ENCODE results near the gene P2RX1. TPM values are rescaled to one million over a fixed set of nuclear protein-coding genes. Genes with fewer than 3 reads are reported as not detected.
A peak's percentile ranks its signal among the peaks of the same experiment; 100 is the strongest.

Gene P2RX1
- total RNA-seq, 1 donor from 2014 or later, result 0.47 TPM

- H3K9me3 Mint-ChIP-seq, result no peaks in the 10 kb centered on the region
- H3K36me3 Mint-ChIP-seq (ENCODE audit: low read depth), result no peaks in the 10 kb centered on the region
- DNase-seq, result no peak
- H3K27me3 Mint-ChIP-seq, result peaks cover 5% of the 10 kb centered on the region
- peaks cover 9% of the 10 kb centered on the region for H3K4me1 Mint-ChIP-seq
- no peak overlapping the region for H3K4me3 Mint-ChIP-seq
- no peak overlapping the region for H3K27ac Mint-ChIP-seq
- intact Hi-C loops (cut with micrococcal nuclease), result no loop called here
Measured at GRCh38 chr17:3897731-3898130, 18.5 kb downstream of the P2RX1 start.

DNA sequence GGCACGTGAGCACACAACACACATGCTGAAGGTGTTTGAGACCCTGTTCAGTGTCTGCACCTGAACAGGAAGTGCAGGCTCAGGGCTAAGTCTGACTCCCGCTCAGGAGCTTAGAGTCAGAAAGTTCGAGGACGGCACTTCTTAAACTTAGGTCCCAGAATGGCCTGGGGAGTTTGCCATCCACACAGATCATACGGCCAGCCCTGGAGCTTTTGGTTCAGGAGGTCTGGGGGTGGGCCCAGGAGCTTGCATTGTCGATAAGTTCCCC is 19.4 kb downstream of the P2RX1 start:
- Mint-ChIP-seq H3K27me3 (peaks cover 7% of the 10 kb centered on the region), H3K9me3 (no peaks in the 10 kb centered on the region), H3K4me3 (no peak overlapping the region), H3K4me1 (peaks cover 12% of the 10 kb centered on the region), H3K27ac (no peak overlapping the region), H3K36me3 (ENCODE audit: low read depth) (peaks cover 3% of the 10 kb centered on the region)
- no peak for DNase-seq
- intact Hi-C loops (cut with micrococcal nuclease), result no loop called here

DNA sequence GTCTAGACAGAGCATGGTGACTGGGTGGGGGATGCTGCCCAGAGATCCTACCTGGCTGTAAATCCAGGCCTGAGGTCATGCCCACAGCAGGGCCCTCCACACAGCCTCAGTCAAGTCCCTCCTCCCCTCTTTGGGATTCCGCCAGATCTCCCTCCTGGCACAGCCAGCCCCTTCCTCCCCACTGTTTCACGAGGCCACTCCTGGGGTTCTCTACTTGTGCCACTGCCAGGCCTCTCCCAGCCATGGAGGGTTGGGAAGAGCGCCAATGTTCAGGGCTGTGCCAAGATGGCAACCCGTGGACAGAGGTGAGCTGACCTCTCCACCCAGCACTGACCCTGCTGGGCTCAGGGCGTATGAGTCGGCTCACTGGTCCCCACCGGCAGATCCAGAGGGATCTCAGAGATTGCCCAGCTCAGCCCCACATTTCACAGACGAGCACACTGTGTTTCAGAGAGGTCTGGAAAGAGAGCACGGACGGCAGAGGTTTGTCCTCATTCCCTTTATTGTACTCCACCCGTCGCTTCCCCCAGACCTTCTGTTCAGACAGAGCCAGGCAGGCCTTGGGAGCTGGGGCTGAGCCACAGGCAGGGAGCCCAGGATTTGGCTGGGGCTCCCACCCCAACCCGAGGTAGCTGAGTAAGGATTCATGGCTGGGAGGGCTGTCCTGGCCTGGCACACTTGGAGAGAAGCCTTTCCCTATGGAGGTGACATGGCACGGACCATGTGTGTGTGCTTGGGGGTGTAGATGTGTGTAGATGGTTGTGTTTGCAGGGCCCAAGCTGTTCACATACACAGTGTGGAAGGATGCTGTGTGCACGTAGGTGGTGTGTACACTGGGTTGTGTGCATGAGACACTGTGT is 19.9 kb downstream of the P2RX1 start:
- intact Hi-C loops (cut with micrococcal nuclease), result no loop called here
- no peak for DNase-seq

DNA sequence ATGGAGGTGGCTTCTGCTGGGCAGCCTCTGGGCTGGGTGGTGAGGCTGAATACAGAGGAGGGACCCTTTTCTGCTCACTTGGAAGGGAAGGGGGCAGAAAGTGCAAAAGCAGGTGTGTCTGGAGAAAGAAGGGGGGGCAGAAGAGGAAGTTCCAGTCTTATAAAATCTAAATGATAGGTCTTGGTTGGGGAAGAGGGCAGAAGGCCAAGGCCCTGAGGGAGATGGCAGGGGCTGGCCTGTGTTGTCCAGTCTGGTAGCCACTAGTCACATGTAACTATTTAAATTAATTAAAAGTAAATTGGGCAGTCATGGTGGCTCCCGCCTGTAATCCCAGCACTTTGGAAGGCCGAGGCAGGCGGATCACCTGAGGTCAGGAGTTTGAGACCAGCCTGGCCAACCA is 20.9 kb downstream of the P2RX1 start:
- H3K4me1 Mint-ChIP-seq, result peaks cover 22% of the 10 kb centered on the region

More for the DNA sequence above, 19.9 kb downstream of the P2RX1 start:
- peaks cover 17% of the 10 kb centered on the region for H3K4me1 Mint-ChIP-seq
- H3K27me3 Mint-ChIP-seq, result peaks cover 10% of the 10 kb centered on the region
- H3K36me3 Mint-ChIP-seq (ENCODE audit: low read depth), result peaks cover 3% of the 10 kb centered on the region
- no peaks in the 10 kb centered on the region for H3K9me3 Mint-ChIP-seq
- no peak overlapping the region for H3K27ac Mint-ChIP-seq
- no peak overlapping the region for H3K4me3 Mint-ChIP-seq

DNA sequence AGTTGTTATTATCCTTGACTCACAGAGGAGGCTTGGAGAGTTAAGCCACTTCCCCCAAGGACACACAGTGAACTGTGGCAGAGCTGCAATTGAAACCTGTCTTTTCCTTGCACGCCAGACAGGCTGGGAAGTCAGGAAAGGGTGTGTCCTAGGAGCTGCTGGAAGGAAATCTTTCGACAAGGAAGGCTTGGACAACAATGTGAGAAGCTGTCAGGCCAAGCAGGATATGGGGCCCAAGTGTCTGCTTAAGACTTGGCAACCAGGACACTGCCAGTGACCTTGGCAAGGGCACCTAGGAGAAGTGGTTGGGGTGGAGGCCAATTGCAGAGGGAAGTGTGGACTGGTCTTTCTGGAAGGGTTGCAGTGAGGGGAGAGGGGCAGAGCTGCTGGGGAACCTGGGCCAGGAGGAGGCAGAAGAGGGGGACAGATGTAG is 21.3 kb downstream of the P2RX1 start:
- Mint-ChIP-seq H3K4me1 (peaks cover 24% of the 10 kb centered on the region), H3K9me3 (no peaks in the 10 kb centered on the region), H3K27me3 (peaks cover 10% of the 10 kb centered on the region), H3K27ac (no peak overlapping the region), H3K36me3 (ENCODE audit: low read depth) (peaks cover 3% of the 10 kb centered on the region), H3K4me3 (no peak overlapping the region)
- DNase-seq, result no peak
- intact Hi-C loops (cut with micrococcal nuclease), result no loop called here

More for the DNA sequence above, 20.9 kb downstream of the P2RX1 start:
- peaks cover 10% of the 10 kb centered on the region for H3K27me3 Mint-ChIP-seq
- H3K36me3 Mint-ChIP-seq (ENCODE audit: low read depth), result peaks cover 3% of the 10 kb centered on the region
- no peaks in the 10 kb centered on the region for H3K9me3 Mint-ChIP-seq
- intact Hi-C loops (cut with micrococcal nuclease), result no loop called here
- DNase-seq, result no peak
- H3K4me3 Mint-ChIP-seq, result no peak overlapping the region
- no peak overlapping the region for H3K27ac Mint-ChIP-seq

DNA sequence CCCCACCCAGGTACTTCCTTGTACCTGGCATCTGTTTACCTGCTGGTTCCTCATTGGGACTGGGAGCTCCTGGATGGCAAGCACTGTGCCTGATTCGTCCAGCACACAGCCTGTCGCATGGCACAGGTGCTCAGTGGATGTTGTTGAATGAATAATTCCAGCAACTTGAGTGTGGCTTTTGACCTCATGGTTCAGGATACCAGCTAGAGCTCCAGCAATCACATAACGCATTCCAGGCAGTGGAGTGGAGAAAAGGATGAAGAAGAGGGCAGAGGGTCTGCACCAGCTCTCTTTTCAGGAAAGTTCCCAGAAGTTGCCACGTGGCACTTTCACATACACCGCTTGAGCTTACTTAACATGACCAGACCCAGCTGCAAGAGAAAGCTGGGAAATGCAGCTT is 22.1 kb downstream of the P2RX1 start:
- peaks cover 10% of the 10 kb centered on the region for H3K27me3 Mint-ChIP-seq
- peaks cover 24% of the 10 kb centered on the region for H3K4me1 Mint-ChIP-seq
- no peaks in the 10 kb centered on the region for H3K9me3 Mint-ChIP-seq
- H3K4me3 Mint-ChIP-seq, result peak overlapping the region; percentile 86
- peak overlapping the region; percentile 84 for H3K27ac Mint-ChIP-seq
- intact Hi-C loops (cut with micrococcal nuclease), result no loop called here
- H3K36me3 Mint-ChIP-seq (ENCODE audit: low read depth), result peaks cover 3% of the 10 kb centered on the region
- DNase-seq, result no peak

DNA sequence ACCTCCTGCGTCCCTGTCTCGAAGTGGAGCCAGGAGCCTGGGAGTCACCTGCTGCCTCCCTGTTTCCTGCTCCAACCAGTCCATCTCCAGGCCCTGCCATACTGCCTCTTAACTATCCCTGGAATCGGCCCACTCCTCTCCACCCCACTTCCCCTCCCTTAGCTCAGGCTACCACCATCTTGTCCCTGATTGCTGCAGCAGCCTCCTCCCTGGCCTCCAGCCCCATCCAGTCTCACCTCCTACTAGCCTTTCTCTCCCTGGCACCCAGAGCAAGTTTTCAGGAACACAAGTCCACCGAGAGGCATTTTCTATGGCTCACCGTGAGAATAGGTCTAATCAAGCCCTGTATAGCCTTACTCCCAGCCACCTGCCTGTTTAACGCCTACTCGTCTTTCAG is 22.5 kb downstream of the P2RX1 start:
- intact Hi-C loops (cut with micrococcal nuclease), result loop anchor here (1.0 to 2.0 kb wide), 3 partner anchors 17 to 250 kb away; partner anchors contain the start of genes ATP2A3, CYB5D2 and ZZEF1
- H3K9me3 Mint-ChIP-seq, result no peaks in the 10 kb centered on the region
- peaks cover 10% of the 10 kb centered on the region for H3K27me3 Mint-ChIP-seq
- DNase-seq, result no peak
- peaks cover 3% of the 10 kb centered on the region for H3K36me3 Mint-ChIP-seq (ENCODE audit: low read depth)
- peak overlapping the region; percentile 86 for H3K4me3 Mint-ChIP-seq
- peaks cover 24% of the 10 kb centered on the region for H3K4me1 Mint-ChIP-seq
- peak overlapping the region; percentile 84 for H3K27ac Mint-ChIP-seq

DNA sequence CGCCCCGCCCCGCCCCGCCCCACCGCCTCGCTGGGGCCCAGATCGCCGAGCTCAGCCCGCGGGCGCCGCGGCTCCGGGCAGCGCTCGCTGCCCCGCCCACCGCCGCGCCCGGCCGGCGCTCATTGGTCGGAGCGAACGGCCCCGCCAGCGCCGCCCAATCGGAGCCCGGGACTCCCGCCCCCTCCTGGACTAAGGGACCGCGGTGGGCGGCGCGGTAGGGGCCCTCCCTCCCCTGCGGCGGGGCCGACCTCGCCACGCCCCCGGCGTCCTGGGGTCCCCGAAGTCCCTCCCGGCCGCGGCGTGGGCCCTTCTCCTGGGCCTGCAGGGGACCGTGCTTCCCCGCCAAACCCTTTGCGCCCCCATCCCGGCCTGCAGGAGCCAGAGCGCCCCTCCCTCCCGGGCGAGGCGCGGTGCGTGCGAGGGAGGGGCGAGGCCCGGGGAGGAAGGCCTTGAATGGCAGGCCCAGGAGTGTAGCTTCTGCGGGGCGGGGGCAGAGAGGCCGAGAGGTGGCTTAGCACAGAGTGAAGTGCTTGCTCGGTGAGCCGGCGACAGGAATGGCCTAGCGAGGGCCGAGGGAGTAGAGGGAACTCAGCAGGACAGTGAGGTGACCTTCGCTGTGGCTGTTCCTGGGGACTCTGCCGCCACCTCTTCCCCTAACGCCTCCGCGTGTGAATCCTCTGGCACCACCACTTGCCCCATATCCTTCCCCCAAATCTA is 23.1 kb downstream of the P2RX1 start, which contains the start of gene CAMKK1:
Gene CAMKK1, minus strand, starts transcription at position 51 of the 717 bp plus-strand sequence. CDS start 7,366 bp downstream, outside the sequence.
- Mint-ChIP-seq H3K36me3 (ENCODE audit: low read depth) (peaks cover 3% of the 10 kb centered on the region), H3K4me3 (peak within 1 kb of the TSS; percentile 86), H3K4me1 (peaks cover 24% of the 10 kb centered on the region), H3K27ac (peak within 1 kb of the TSS; percentile 84), H3K27me3 (peaks cover 7% of the 10 kb centered on the region), H3K9me3 (no peaks in the 10 kb centered on the region)
- DNase-seq, result peak; percentile 98
- intact Hi-C loops (cut with micrococcal nuclease), result loop anchor here (1.0 to 2.0 kb wide), 3 partner anchors 18 to 250 kb away; partner anchors contain the start of genes ATP2A3, CYB5D2 and ZZEF1

GRCh38 chr17:3892095-3892998 is 23.9 kb downstream of the P2RX1 start:
- intact Hi-C loops (cut with micrococcal nuclease), result loop anchor here (2.0 kb wide), 2 partner anchors 18 to 72 kb away; partner anchors contain the start of gene ATP2A3
- Mint-ChIP-seq H3K27ac (peak overlapping the region; percentile 75), H3K9me3 (no peaks in the 10 kb centered on the region), H3K27me3 (peaks cover 7% of the 10 kb centered on the region), H3K4me3 (peak overlapping the region; percentile 78), H3K36me3 (ENCODE audit: low read depth) (peaks cover 3% of the 10 kb centered on the region), H3K4me1 (peaks cover 28% of the 10 kb centered on the region)
- DNase-seq, result peak; percentile 93

GRCh38 chr17:3891626-3892094 is 24.6 kb downstream of the P2RX1 start:
- Mint-ChIP-seq H3K27me3 (peaks cover 7% of the 10 kb centered on the region), H3K9me3 (no peaks in the 10 kb centered on the region), H3K27ac (peak overlapping the region; percentile 75), H3K4me1 (peaks cover 35% of the 10 kb centered on the region), H3K4me3 (peak overlapping the region; percentile 78), H3K36me3 (ENCODE audit: low read depth) (peaks cover 3% of the 10 kb centered on the region)
- DNase-seq, result no peak
- intact Hi-C loops (cut with micrococcal nuclease), result loop anchor here (2.0 kb wide), 2 partner anchors 19 to 73 kb away; partner anchors contain the start of gene ATP2A3

- Mint-ChIP-seq H3K27ac (no peak overlapping the region), H3K9me3 (no peaks in the 10 kb centered on the region), H3K4me3 (peak overlapping the region; percentile 78), H3K36me3 (ENCODE audit: low read depth) (peaks cover 3% of the 10 kb centered on the region), H3K27me3 (peaks cover 7% of the 10 kb centered on the region), H3K4me1 (peaks cover 40% of the 10 kb centered on the region)
- DNase-seq, result no peak
- intact Hi-C loops (cut with micrococcal nuclease), result no loop called here
Measured at GRCh38 chr17:3890878-3891219, 25.4 kb downstream of the P2RX1 start.

- intact Hi-C loops (cut with micrococcal nuclease), result no loop called here
- H3K9me3 Mint-ChIP-seq, result no peaks in the 10 kb centered on the region
- peak overlapping the region; percentile 1 for H3K27ac Mint-ChIP-seq
- peaks cover 40% of the 10 kb centered on the region for H3K4me1 Mint-ChIP-seq
- H3K36me3 Mint-ChIP-seq (ENCODE audit: low read depth), result peaks cover 3% of the 10 kb centered on the region
- H3K27me3 Mint-ChIP-seq, result peaks cover 7% of the 10 kb centered on the region
- no peak for DNase-seq
- H3K4me3 Mint-ChIP-seq, result no peak overlapping the region
Measured at GRCh38 chr17:3890082-3890877, 26.0 kb downstream of the P2RX1 start.
